Chondrocyte (in vitro differentiated cells): ENCODE results near the gene PRDM7. TPM values are rescaled to one million over a fixed set of nuclear protein-coding genes. Genes with fewer than 3 reads are reported as not detected.

Experiments
- DNase-seq: peaks from one replicate; pipeline ENCODE4 v3.0.0; 2021; ENCODE audit warnings: mixed read lengths, low spot score
- H3K27ac Mint-ChIP-seq: one replicate; pipeline ENCODE4 v1.8.0; 2021; ENCODE audit warnings: mild to moderate bottlenecking, moderate library complexity, mixed read lengths; ENCODE audit not compliant: unreplicated experiment
- H3K27me3 Mint-ChIP-seq: 2 replicates; pipeline ENCODE4 v1.8.0; 2021; ENCODE audit warnings: low read depth, mixed read lengths
- H3K36me3 Mint-ChIP-seq: 2 replicates; pipeline ENCODE4 v1.8.0; 2021; ENCODE audit warnings: low read depth, mixed read lengths
- H3K4me1 Mint-ChIP-seq: 2 replicates; pipeline ENCODE4 v1.8.0; 2021; ENCODE audit warnings: low read depth, mild to moderate bottlenecking, mixed read lengths
- H3K4me3 Mint-ChIP-seq: one replicate; pipeline ENCODE4 v1.8.0; 2021; ENCODE audit warnings: mild to moderate bottlenecking, moderate library complexity, mixed read lengths; ENCODE audit not compliant: unreplicated experiment
- H3K9me3 Mint-ChIP-seq: 2 replicates; pipeline ENCODE4 v1.8.0; 2021; ENCODE audit warnings: low read depth, mixed read lengths
- total RNA-seq: library from RNA; stranded (reverse); gene quantifications from 3 replicates; pipeline ENCODE4 v1.2.1, GENCODE V29; 2021
- TF ChIP-seq, protein P1 (sequence below): fragments of 200-600 bp; sonication (generic); IDR thresholded peaks from 2 replicates; pipeline ENCODE4 v1.5.0; 2021; ENCODE audit warnings: antibody characterized with exemption, mild to moderate bottlenecking, moderate library complexity

The PRDM7 gene
- total RNA-seq, 1 donor from 2014 or later = not detected

DNA sequence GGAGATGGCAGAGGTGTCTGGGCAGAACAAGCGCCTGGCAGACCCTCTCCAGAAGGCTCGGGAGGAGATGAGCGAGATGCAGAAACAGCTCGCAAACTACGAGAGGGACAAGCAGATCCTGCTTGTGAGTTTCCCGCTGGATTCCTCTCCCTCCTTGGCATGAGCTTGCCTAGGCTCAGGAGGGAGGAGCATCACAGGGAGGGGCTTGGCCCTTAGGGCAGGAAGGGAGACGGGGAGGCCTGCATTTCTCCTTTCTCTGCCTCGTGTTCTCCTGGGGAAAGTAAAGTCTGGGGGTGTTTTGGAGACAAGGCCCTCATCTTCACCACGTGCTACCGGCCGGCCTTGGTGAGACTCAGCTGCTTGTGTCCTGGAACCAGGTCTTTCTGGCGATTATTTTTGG, 39.9 kb downstream of the PRDM7 start:
- Mint-ChIP-seq H3K36me3 (peaks cover 3% of the 10 kb centered on the region), H3K27ac (no peak overlapping the region), H3K27me3 (no peaks in the 10 kb centered on the region), H3K9me3 (peaks cover 5% of the 10 kb centered on the region), H3K4me3 (no peak overlapping the region), H3K4me1 (peaks cover 12% of the 10 kb centered on the region)
- no peak for DNase-seq
- TF ChIP-seq, protein P1, sequence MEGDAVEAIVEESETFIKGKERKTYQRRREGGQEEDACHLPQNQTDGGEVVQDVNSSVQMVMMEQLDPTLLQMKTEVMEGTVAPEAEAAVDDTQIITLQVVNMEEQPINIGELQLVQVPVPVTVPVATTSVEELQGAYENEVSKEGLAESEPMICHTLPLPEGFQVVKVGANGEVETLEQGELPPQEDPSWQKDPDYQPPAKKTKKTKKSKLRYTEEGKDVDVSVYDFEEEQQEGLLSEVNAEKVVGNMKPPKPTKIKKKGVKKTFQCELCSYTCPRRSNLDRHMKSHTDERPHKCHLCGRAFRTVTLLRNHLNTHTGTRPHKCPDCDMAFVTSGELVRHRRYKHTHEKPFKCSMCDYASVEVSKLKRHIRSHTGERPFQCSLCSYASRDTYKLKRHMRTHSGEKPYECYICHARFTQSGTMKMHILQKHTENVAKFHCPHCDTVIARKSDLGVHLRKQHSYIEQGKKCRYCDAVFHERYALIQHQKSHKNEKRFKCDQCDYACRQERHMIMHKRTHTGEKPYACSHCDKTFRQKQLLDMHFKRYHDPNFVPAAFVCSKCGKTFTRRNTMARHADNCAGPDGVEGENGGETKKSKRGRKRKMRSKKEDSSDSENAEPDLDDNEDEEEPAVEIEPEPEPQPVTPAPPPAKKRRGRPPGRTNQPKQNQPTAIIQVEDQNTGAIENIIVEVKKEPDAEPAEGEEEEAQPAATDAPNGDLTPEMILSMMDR = no peak

DNA sequence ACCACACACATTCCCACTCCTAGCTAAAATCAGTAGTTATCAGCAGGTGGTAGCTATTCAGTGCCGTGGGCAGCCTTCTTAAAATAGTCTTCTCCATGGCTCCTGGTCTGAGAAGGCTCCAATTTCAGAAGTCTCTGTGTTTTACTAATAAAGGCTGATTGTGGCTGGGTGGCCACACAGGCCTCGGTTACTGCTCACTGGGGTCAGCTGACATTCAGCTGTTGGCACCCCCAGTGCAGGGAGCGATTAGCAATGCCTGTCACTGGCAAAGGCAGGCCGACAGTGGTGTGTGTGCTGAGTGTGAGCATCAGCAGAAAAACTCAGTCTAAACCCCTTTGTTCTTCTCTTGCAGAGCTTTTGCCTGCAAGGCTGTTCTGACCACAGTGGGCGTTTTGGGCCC, 41.2 kb downstream of the PRDM7 start:
- Mint-ChIP-seq H3K4me1 (peaks cover 18% of the 10 kb centered on the region), H3K27ac (no peak overlapping the region), H3K27me3 (no peaks in the 10 kb centered on the region), H3K9me3 (peaks cover 5% of the 10 kb centered on the region), H3K36me3 (peaks cover 5% of the 10 kb centered on the region), H3K4me3 (no peak overlapping the region)
- no peak for DNase-seq
- TF ChIP-seq, protein P1 = no peak

DNA sequence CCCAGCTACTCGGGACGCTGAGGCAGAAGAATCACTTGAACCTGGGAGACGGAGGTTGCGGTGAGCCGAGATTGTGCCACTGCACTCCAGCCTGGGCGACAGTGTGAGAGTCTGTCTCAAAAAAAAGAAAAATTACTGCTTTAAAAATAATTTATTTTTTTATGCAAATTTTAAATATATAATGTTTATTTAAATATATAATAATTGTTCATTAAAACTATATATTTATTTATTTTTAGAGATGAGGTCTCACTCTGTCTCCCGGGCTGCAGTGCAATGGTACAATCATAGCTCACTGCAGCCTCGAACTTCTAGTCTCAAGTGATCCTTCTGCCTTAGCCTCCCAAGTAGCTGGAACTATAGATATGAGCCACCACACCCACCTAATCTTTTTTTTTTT, 42.6 kb downstream of the PRDM7 start:
- Mint-ChIP-seq H3K9me3 (peaks cover 5% of the 10 kb centered on the region), H3K36me3 (peaks cover 3% of the 10 kb centered on the region), H3K27me3 (peaks cover under 1% of the 10 kb centered on the region)

DNA sequence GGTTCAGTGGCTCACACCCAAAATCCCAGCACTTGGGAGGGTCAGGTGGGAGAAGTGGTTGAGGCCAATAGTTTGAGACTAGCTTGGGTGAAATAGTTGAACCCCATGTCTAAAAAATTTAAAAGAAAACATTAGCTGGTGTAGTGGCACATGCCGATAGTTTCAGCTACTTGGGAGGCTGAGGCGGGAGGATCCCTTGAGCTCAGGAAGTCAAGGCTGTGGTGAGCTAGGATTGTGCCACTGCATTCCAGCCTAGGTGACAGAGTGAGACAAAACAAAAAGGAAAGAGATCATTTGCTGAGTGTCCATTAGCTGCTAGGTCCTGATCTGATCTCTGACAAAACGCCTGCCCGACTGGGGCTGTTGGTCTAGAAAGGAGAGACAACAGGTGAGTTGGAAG, 43.7 kb downstream of the PRDM7 start:
- TF ChIP-seq, protein P1 = no peak
- peaks cover 3% of the 10 kb centered on the region for H3K36me3 Mint-ChIP-seq
- H3K9me3 Mint-ChIP-seq = peaks cover 5% of the 10 kb centered on the region
- no peak overlapping the region for H3K4me3 Mint-ChIP-seq
- peaks cover 2% of the 10 kb centered on the region for H3K27me3 Mint-ChIP-seq
- peaks cover 18% of the 10 kb centered on the region for H3K4me1 Mint-ChIP-seq
- no peak for DNase-seq
- peak overlapping the region; percentile 19 for H3K27ac Mint-ChIP-seq

More for the DNA sequence above, 42.6 kb downstream of the PRDM7 start:
- no peak overlapping the region for H3K27ac Mint-ChIP-seq
- DNase-seq = no peak
- H3K4me1 Mint-ChIP-seq = peaks cover 18% of the 10 kb centered on the region
- no peak overlapping the region for H3K4me3 Mint-ChIP-seq
- TF ChIP-seq, protein P1 = no peak

DNA sequence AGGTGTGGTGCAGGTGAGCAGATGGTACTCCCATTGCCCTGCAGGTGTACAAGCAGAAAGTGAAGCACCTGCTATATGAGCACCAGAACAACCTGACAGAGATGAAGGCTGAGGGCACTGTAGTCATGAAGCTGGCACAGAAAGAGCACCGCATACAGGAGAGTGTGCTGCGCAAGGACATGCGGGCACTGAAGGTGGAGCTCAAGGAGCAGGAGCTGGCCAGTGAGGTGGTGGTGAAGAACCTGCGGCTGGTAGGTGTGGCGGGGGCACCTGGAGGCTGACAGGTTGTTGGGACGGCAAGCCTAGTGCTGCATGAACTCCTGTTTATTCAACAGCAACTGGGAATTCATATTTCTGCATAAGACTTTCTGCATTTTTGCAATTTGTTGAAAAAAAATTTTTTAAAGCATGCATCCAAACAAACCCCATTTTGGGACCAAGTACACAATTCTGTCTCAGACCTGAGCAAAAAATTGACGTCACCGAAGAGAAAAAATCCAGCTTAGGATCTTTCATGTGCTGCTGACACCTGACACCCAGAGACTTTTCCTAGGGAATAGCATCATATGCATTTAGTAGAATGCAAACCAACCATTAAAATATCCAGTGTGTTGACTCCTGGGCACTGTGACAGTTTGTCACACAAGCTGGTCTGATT, 44.3 kb downstream of the PRDM7 start:
- H3K27ac Mint-ChIP-seq = no peak overlapping the region
- H3K9me3 Mint-ChIP-seq = peaks cover 5% of the 10 kb centered on the region
- peaks cover 3% of the 10 kb centered on the region for H3K36me3 Mint-ChIP-seq
- no peak overlapping the region for H3K4me3 Mint-ChIP-seq
- H3K4me1 Mint-ChIP-seq = peaks cover 18% of the 10 kb centered on the region
- peaks cover 2% of the 10 kb centered on the region for H3K27me3 Mint-ChIP-seq
- TF ChIP-seq, protein P1 = no peak
- DNase-seq = no peak
